ENCODE data around the gene FBXL4.

The FBXL4 gene

DNA sequence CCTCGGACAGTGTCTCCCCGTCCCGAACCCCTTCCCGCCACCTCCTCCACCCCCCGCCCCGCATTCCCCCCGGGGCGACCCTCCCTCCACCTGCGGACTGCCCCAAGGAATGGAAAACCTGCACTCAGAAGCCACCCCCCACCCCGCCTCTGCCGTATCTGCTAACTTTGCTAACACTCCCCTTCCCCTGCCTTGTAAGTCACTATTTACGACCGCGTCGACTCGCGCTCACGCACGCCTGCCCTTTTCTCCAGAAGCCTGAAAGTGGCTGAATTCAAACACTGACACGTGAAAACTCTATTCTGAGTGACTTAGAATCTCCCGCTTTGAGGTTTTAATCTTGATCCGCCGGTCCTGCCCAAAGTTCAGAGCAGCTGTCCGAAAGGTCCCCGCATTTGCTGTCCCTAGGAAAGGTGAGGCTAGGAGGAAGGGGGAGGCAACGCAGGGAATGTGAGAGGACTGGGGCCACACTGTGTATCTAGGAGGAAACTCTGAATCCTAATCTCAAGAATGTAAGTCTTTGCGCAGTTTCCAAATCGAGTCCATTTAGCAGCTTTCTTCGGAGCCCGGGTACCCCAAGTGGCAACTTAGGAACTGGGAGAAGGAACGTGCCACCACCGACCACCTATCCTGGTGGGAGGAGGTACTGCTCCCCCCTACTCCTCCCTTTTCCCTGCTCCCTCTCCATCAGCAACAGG is 122.7 kb downstream of the FBXL4 start:
- no peak for DNase-seq (ENCODE audit: low spot score)

DNA sequence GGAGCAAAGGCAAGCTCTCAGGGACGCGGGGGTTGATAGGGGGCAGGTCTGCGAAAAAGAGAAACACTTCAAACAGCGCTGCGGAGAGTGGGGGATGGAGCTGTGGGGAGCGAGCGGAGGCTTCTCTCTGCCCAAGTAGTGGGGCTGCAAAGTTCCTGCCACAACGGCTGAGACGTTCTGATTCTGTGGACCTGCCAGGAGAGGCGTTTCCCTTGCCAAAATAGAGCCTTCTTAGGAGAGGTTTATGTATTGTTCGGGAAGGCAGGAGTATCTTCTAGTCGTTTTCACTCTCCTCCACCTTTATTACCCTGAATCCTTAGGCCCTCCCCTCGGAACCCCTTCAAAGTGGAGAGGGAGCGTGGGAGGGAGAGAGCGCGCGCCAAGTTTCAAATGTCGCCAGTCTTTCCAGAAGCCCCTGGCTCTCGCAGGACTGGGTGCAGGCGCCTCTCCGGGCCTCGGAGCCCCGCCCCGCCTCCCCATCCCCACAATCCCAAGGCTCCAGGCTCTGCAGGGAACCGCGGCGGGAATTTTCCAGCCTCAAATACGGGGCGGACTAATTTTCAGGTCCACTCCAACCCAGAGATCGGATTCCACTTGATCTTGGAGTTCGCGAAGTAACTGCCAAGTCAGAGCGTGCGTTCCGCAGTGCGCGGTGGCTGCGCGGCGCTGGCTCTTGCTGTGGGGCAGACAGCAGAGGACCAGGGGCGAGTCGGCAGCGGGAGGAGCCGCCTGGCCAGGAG is 123.4 kb downstream of the FBXL4 start:
- DNase-seq (ENCODE audit: low spot score): no peak

DNA sequence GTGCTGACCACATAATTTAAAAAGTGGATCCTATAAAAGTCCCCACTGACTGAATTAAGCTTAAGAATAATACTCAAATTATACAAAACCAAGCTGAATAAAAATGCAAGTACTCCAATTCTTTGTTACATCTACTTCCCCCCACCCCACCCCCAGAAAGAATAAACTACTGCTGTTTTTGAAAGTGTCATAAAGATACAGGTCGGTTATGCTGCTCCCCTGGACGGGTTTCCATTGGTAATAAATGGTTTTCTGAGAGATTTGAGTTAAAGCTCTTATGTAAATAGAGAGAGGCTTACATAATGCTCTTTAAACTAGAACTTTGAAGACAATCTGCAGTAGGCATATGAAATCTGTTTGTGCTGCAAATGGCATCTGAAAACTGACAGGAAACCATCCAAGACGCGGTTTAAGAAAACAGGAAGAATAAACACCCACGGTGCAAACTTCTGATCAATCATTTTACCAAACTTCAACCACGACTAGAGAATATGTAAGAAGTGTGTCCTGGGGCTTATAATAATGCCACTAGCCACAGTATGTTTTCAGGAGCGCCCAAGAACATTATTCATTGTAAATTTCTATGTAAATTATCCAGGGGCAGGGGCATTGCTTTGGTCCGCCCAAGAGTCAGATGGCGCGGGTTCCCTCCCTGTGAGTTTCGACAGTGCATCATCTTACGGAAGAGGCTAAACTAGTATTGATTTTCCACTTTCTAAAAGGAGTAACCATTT is 124.2 kb downstream of the FBXL4 start:
- DNase-seq (ENCODE audit: low spot score): no peak

DNA sequence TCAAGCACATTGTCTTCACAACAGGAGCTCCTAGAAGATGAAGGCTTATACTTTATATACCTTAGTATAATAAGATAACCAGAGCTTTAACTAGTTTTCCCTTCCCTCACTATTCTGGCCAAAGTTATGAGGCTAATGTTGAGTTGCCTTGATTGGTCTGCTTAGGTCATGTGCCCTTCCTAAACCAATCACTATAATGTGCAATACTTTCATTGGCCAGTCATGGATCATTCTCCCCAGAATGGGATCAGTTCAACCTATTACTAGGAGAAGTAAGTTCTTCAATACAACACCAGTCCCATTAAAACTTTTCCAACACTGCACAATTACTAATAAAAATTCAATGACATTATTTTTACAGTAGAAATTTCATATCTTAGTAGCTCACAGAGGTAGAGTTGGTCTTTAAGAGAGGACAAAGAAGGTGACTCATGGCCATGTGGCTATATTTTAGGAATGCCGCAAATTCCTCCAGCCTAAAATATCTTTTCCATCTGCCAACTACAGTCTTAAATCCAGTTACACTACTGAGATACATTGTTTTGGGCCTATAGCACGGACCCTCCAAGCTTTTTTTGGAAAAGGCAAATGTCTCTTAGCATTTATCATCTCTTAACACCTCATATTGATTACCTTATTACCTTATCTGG is 125.9 kb downstream of the FBXL4 start:
- DNase-seq (ENCODE audit: low spot score): no peak

Data from AG08395 (cell line).